ENCODE measurements around the gene MYH10. TPM values are rescaled to one million over a fixed set of nuclear protein-coding genes. Genes with fewer than 3 reads are reported as not detected.

The MYH10 gene
- total RNA-seq, 2 donors from 2014 or later = 251 to 257 TPM

DNA sequence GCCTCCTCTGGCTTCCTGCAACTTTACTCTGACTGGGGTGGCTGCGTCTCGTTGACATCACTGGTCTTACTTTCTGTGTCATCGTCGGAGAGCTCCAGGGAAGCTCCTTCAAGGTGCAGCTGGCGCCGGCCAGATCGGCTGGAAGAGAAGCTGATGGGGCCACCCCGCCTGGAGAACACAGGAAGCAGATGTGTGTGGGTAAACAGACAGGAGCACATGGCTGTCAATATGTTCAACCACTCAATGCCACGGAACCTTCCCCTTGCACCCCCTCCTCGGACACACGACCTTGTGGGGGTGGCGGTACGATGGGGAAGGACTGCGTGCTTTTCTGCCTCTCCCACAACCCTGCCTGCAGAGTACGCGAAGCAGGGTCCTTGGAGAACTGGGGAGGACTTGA lies 154.7 kb downstream of the MYH10 start:
- H3K4me1 ChIP-seq (ENCODE audit: control insufficient read depth, insufficient read depth, low read length) = no peaks in the 10 kb centered on the region
- no peak overlapping the region for H3K27ac ChIP-seq (ENCODE audit: low read depth, low read length)
- H3K27me3 ChIP-seq (ENCODE audit: control insufficient read depth, insufficient read depth, low read length, poor library complexity, severe bottlenecking) = no peaks in the 10 kb centered on the region
- H3K4me1 Mint-ChIP-seq = no peaks in the 10 kb centered on the region
- H3K27me3 Mint-ChIP-seq (ENCODE audit: insufficient read depth) = no peaks in the 10 kb centered on the region
- TF ChIP-seq, protein P1, sequence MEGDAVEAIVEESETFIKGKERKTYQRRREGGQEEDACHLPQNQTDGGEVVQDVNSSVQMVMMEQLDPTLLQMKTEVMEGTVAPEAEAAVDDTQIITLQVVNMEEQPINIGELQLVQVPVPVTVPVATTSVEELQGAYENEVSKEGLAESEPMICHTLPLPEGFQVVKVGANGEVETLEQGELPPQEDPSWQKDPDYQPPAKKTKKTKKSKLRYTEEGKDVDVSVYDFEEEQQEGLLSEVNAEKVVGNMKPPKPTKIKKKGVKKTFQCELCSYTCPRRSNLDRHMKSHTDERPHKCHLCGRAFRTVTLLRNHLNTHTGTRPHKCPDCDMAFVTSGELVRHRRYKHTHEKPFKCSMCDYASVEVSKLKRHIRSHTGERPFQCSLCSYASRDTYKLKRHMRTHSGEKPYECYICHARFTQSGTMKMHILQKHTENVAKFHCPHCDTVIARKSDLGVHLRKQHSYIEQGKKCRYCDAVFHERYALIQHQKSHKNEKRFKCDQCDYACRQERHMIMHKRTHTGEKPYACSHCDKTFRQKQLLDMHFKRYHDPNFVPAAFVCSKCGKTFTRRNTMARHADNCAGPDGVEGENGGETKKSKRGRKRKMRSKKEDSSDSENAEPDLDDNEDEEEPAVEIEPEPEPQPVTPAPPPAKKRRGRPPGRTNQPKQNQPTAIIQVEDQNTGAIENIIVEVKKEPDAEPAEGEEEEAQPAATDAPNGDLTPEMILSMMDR (conservative IDR thresholded peaks at IDR 0.05) = no peak
- H3K4me3 Mint-ChIP-seq = no peak overlapping the region
- peak overlapping the region; percentile 74 for H3K27ac Mint-ChIP-seq
- DNase-seq = peak; percentile 46
- H3K36me3 ChIP-seq (ENCODE audit: control insufficient read depth, insufficient read depth, low read length) = peaks cover 94% of the 10 kb centered on the region
- no peaks in the 10 kb centered on the region for H3K9me3 ChIP-seq (ENCODE audit: control insufficient read depth, low read length)
- no peak overlapping the region for H3K4me3 ChIP-seq (ENCODE audit: low read length)
- no peaks in the 10 kb centered on the region for H3K9me3 Mint-ChIP-seq
- 96 to 100% methylated on average over 9 to 16 of the region's 16 CpGs for WGBS, 2 experiments (ENCODE audit: insufficient coverage in 1 of 2, insufficient read length in 1 of 2)
- peaks cover 90% of the 10 kb centered on the region for H3K36me3 Mint-ChIP-seq (ENCODE audit: low read depth)
- no peak overlapping the region for H3K9ac ChIP-seq (ENCODE audit: extremely low read depth, low read length, poor library complexity, severe bottlenecking)

- no peaks in the 10 kb centered on the region for H3K9me3 ChIP-seq (ENCODE audit: control insufficient read depth, low read length)
- H3K27ac ChIP-seq (ENCODE audit: low read depth, low read length) = no peak overlapping the region
- WGBS, 2 experiments (ENCODE audit: insufficient coverage in 1 of 2, insufficient read length in 1 of 2) = 93 to 98% methylated on average over 8 to 9 of the region's 9 CpGs
- DNase-seq = peak; percentile 46
- no peak overlapping the region for H3K4me3 Mint-ChIP-seq
- H3K27me3 ChIP-seq (ENCODE audit: control insufficient read depth, insufficient read depth, low read length, poor library complexity, severe bottlenecking) = no peaks in the 10 kb centered on the region
- no peaks in the 10 kb centered on the region for H3K27me3 Mint-ChIP-seq (ENCODE audit: insufficient read depth)
- H3K36me3 Mint-ChIP-seq (ENCODE audit: low read depth) = peaks cover 85% of the 10 kb centered on the region
- H3K9ac ChIP-seq (ENCODE audit: extremely low read depth, low read length, poor library complexity, severe bottlenecking) = no peak overlapping the region
- no peaks in the 10 kb centered on the region for H3K4me1 Mint-ChIP-seq
- H3K36me3 ChIP-seq (ENCODE audit: control insufficient read depth, insufficient read depth, low read length) = peaks cover 94% of the 10 kb centered on the region
- no peaks in the 10 kb centered on the region for H3K4me1 ChIP-seq (ENCODE audit: control insufficient read depth, insufficient read depth, low read length)
- TF ChIP-seq, protein P1 (conservative IDR thresholded peaks at IDR 0.05) = no peak
- no peak overlapping the region for H3K4me3 ChIP-seq (ENCODE audit: low read length)
- no peaks in the 10 kb centered on the region for H3K9me3 Mint-ChIP-seq
- peak overlapping the region; percentile 38 for H3K27ac Mint-ChIP-seq
Measured at GRCh38 chr17:8475227-8475626, 155.3 kb downstream of the MYH10 start.

DNA sequence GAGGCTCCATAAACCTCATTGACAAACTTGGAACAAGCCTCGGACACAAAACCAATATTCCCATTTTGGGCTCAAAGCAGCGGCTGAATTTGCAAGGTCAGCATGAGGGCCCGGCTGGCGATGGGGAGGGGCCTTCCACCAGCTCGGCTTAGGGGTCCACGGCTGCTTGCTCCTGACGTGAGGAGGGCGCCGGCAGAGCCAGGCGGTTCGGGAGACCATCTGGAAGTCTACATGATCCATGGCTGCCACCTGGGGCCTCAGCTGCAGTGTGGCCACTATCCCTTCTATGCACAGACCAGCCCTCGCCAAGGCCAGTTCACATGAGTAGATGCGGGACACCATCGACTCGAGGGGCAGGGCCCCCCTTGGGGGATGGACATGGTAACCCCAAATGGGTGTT lies 155.7 kb downstream of the MYH10 start:
- Histone ChIP-seq H3K4me1 (ENCODE audit: control insufficient read depth, insufficient read depth, low read length) (no peaks in the 10 kb centered on the region), H3K36me3 (ENCODE audit: control insufficient read depth, insufficient read depth, low read length) (peaks cover 91% of the 10 kb centered on the region), H3K27ac (ENCODE audit: low read depth, low read length) (no peak overlapping the region), H3K27me3 (ENCODE audit: control insufficient read depth, insufficient read depth, low read length, poor library complexity, severe bottlenecking) (no peaks in the 10 kb centered on the region), H3K9ac (ENCODE audit: extremely low read depth, low read length, poor library complexity, severe bottlenecking) (no peak overlapping the region), H3K9me3 (ENCODE audit: control insufficient read depth, low read length) (no peaks in the 10 kb centered on the region), H3K4me3 (ENCODE audit: low read length) (no peak overlapping the region)
- no peaks in the 10 kb centered on the region for H3K27me3 Mint-ChIP-seq (ENCODE audit: insufficient read depth)
- H3K27ac Mint-ChIP-seq = peak overlapping the region; percentile 38
- H3K9me3 Mint-ChIP-seq = no peaks in the 10 kb centered on the region
- DNase-seq = peak; percentile 53
- H3K36me3 Mint-ChIP-seq (ENCODE audit: low read depth) = peaks cover 82% of the 10 kb centered on the region
- H3K4me1 Mint-ChIP-seq = no peaks in the 10 kb centered on the region
- WGBS, 2 experiments (ENCODE audit: insufficient coverage in 1 of 2, insufficient read length in 1 of 2) = 94 to 98% methylated on average over 9 to 15 of the region's 15 CpGs
- H3K4me3 Mint-ChIP-seq = no peak overlapping the region
- TF ChIP-seq, protein P1 (conservative IDR thresholded peaks at IDR 0.05) = no peak
